HG03565 (cell line): ENCODE results near the gene BIN2.

ENCODE experiments used
- ATAC-seq: cut with Tn5 transposase; IDR thresholded peaks from one replicate; pipeline ENCODE4 v1.9.1; 2021; ENCODE audit warnings: mild to moderate bottlenecking, moderate library complexity; ENCODE audit not compliant: unreplicated experiment

Gene BIN2

DNA sequence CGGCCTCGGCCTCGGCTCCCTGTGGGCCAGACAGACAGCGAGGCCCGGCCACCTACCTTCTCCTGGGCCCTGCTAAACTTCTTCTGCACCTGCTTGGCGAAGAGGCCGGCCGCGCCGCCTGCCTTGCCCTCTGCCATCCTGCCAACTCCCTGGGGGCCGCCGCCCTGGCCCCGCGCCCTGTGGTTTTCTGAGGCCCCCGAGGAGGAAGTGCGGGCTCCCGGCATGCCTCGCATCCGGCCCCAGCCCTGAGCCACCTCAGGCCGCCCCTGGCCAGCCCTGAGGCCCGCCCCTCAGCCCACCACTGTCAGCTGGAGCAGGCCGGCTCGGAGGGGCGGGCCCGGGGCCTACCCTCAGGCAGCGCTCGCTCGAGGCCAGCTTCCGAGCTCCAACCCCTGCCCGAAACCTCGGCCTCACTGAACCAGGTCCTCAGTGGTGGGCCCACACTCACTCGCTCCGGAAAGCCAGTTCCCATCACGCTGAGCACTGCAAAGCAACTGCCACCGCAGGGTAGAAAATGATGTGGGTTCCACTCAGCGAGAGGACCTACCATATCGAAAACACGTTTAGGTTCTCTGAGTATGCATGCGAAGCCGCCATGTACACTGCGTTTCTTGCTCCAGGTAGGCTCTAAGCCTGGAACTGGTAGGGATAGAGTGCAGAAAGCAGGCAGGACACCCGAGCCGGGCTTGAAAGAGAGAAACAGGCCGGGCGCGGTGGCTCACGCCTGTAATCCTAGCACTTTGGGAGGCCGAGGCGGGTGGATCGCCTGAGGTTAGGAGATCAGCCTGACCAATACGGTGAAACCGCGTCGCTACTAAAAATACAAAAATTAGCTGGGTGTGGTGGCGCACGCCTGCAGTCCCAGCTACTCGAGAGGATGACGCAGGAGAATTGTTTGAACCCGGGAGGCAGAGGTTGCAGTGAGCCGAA, at the start of gene BIN2:
Gene BIN2 (minus strand): TSS at position 209 of the 930 bp plus-strand sequence. CDS start 72 bp downstream, at position 137.
- ATAC-seq: peak; percentile 42

DNA sequence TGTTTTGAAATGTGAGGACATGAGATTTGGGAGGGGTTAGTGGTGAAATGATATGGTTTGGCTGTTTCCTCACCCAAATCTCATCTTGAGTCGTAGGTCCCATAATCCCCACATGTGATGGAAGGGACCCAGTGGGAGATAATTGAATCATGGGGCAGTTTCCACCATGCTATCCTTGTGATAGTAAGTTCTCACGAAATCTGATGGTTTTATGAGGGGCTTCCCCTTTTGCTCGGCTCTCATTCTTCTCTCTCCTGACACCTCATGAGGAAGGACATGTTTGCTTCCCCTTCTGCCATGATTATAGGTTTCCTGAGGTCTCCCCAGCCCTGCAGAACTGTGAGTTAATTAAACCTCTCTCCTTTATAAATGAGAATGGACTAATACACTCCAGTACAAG, 49.2 kb upstream of the BIN2 start:
- no peak for ATAC-seq

DNA sequence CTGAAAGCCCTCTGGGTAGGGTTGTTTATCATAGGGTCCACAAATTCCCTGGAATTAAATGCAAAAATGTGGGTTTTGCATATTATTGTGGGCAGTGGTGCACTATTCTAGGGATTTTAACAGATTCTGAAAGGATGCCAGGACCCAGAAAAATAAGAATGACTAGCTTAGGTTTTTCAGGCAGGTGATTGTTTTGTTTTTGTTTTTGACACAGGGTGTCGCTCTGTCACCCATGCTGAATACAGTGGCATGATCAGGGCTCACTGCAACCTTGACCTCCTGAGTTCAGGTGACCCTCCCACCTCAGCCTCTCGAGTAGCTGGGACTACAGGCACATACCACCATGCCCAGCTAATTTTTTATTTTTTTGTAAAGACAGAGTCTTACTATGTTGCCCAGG, 48.0 kb upstream of the BIN2 start:
- no peak for ATAC-seq

DNA sequence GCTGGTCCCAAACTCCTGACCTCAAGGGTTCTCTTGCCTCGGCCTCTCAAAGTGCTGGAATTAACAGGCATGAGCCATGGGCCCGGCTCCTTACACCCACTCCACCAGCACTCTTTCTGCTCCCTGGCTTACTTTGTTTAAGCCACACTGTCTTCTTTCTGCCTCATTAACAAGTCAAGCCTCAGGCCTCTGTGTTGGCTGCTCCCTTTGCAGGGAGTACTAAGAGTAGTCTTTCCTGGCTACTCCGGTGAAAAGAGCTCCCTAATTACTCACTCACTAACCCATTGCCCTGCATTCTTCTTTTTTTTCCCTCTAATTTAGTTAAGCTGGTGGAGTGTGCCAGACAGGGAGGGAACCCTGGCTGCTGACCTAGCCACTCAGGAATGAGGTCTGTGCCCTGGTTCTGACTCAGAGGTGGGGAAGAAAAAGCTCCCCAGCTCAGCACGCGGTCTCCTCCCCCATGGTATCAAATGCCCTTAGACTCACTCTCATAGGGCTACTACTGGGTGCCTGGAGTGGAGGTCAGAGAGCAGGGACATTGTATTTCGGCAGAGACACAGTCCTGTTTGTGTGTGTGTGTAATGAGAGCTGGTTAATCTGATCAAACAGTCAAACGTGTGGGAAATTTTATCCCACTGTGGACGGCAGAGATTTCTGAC, 47.5 kb upstream of the BIN2 start:
- no peak for ATAC-seq

DNA sequence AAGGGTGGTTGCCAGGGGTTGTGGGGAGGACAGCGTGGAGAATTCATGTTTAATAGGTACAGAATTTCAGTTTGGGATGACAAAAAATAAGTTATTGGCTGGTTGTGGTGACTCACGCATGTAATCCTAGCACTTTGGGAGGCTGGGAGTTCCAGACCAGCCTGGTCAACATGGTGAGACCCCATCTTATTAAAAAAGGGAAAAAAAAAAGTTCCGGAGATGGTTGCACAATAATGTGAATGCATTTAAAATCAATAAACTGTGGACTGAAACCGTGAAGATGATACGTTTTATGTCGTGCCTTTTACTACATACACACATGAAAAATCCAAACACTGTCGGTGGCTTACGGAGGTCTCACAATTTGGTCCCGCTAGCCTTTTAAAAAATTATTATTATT, 46.7 kb upstream of the BIN2 start:
- ATAC-seq: no peak

DNA sequence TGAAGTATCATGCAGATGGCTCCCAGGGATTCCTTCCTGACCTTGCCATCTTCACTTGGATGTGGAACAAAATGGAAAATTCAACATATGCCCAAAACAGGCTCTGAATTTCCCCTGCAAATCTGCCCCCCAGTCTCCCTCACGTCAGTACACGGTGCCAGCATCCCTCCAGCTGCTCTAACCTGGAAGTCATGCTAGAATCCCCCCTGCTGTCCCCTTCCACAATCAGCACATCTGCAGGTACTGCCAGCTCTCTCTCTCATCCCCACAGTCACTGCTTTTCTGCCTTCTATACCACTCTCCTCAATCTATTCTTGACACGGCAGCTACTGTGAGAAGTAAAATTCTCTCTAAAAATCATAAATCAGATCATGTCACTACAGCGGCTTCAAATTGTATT, 45.6 kb upstream of the BIN2 start:
- ATAC-seq: no peak

DNA sequence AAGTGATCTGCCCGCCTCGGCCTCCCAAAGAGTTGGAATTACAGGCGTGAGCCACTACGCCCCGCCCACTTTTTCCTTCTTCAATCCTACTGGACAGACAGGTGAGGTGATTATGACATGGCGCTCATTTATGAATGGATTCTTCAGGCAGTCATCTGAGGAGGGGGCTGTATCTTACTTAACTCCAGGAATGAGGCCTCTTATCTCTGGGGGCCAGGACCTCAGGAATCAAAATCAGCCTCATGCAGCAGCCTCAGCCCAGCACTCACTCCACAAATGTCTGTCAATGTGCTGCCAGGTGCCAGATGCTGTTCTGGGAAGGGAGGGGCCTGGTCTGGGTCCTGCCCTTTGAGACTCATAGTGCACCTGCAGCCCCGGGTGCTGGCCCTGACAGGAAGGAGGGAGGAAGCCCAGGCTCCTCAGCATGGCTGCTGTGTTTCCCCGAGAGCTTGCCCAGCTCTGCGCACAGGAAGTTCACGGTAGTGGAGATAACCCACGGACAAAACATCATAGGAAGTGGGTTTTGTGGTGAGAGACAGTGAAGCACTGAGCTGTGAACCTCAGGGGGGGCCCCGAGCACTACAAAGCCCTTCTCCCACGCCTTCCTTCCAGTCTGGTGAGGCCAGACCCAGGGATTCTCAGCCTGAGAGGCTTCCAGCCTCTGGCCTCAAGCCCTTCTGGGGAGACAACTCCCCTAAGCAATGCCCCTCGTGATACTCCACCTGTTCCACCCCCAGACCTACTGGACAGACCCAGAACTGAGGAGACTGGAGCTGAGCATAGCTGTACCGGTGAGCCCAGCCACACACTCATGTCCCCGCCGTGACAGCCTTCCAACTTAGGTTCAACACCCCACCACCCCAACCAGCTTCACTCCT, 44.9 kb upstream of the BIN2 start:
- peak; percentile 97 for ATAC-seq

DNA sequence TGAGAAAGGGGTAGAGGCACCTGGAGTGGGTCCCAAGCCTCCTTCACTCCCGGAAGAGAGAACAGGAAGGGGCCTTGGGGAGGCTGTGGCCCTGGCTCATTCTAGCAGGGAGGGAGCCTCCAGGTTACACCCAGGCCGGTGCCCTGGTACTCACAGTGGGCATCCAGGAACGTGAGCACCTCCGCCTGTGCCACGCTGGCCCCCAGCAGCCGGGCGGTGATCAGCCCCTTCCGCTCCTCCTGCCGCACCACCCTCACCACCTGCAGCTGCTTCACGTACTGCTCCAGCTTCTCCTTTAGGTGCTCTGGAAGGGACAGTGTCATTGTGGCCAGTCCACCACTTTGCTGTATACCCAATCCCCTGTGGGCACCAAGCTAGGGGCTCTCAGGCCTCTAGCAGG, 41.3 kb upstream of the BIN2 start:
- ATAC-seq: no peak

DNA sequence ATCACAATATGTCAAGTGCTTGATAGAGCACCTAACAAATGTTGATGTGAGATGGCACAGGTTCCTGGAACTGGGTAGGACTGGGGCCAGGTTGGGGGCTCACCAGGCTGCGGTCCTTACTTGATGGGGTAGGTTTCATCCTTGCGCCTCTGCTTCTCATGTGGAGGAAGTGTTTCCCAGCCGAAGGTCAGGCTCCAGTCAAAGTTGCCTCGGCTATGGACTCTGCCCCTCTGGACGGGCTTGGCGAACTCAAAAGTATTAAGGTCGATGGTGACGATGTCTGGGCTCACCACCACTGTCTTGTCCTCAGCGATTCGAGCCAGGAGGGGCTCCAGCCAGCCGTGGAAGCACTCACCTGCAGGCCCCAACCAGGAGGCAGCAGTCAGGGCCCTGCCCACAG, 40.0 kb upstream of the BIN2 start:
- no peak for ATAC-seq

DNA sequence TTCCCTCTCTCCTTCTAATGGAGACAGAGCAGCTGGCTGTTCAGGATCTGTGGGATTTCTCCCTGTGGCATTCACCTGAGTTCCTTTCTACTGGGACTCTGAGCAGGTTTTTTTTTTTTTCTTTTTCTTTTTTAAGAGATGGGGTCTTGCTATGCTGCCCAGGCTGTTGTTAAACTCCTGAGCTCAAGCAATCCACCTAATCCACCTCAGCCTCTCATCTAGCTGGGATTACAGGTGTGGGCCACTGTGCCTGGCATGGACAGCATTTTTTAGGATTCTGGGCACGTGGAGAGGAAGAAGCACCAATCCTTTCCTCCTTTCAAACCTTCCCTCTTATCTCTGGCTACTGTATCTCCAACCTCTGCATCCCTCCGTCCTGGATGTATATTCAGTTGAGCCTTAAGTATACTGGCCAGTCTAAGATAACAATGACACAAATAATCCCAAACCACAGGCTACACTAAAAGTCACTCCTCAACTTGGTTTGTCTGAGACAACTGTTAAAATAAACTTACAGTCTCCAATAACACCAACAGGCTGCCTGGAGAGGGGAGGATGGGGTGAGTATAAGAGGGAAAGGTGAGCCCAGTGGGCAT, 38.9 kb upstream of the BIN2 start:
- no peak for ATAC-seq

DNA sequence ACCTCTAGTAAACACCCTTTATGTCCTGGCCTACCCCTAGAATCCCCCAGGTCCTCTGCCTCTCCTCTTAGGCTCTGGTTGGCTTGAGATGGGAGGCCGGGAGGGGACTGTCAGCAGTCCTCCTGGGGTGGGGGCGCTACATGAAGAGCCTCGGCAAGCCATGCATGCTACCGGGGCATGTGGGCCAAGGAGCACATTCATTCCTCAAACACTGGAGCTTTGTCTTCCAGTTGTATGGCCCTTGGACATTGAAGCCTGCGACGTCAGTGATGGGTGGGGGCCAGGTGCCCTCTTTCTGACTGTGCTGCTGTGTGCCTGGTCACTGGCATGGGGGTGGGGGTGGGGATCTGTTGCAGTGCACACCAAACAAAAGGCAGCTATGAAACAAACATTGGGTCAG, 38.3 kb upstream of the BIN2 start:
- ATAC-seq: no peak

DNA sequence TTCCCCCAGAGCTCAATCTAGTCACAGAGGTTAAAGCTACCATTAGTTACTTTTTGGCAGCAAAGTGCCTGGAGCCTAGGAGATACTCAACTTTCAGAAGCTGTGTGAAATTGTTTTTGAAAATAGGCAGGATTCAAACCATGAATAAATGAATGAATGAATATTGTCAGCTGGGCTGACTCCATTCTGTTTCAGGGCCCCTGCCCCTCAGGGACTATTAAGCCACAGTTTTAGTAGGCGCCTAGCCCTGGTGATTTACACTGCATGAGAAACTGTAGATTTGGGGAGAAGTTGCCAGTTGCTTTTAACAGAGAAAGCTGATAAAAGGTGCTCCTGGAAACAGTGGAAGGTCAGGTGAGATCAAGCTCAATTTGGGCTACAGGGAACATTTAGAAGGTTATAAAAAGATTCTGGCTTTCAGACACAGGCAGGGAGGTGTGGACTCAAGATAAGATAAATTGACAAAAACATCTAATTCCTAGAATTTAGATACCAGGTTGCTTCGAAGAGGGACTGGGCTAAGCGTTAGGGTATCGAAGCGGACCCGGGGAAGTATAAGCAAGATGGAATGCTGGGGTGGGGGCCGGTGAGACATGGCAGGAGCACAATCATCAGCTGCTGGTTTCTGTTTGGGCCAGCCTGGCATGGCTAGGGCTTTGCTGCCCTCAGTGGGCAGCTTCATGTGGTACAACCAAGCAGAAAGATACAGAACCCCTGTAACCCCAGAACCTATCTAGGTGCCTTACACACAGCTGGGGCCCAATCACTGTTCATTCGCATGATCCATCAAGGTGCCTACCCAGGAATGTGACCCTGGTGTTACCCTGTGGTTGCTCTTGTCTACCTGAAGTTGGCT, 37.4 kb upstream of the BIN2 start:
- no peak for ATAC-seq

DNA sequence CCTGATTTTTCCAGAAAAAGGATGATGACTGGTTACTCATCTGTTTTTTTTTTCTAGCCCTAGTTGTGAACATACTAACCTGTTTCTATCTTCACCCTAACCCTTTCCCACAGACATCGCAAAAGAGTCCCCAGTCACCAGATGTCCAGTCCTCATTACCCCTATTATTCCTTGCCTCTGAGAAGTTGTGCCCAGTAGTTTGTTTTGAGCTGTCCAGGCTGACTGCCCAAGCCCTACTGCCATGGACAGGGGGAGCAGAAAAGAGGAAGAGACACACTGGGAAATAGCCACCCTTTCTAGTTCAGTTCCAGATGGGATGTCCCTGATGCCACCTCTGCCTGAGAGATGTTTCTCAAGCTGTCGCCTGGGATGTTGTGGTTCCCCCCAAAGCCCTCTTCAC, 36.3 kb upstream of the BIN2 start:
- no peak for ATAC-seq

DNA sequence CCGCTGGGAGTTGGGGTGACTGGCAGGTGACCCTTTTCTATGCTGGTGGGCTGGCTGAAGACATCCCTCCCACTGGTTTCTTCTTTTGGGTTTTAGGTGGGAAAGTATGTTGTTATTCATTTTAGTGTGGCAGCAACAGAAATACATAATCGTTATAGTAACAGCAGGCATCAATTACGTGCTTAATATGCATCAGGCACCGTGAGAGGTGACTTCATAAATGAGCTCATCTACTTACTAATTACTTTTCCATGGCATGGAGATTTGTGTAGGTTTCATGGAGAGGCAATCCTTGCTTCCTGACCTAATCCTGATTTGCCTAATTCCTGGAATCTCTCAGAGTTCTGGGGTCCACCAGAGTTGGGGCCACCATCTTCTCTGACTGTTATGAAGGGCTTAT, 35.9 kb upstream of the BIN2 start:
- ATAC-seq: no peak

DNA sequence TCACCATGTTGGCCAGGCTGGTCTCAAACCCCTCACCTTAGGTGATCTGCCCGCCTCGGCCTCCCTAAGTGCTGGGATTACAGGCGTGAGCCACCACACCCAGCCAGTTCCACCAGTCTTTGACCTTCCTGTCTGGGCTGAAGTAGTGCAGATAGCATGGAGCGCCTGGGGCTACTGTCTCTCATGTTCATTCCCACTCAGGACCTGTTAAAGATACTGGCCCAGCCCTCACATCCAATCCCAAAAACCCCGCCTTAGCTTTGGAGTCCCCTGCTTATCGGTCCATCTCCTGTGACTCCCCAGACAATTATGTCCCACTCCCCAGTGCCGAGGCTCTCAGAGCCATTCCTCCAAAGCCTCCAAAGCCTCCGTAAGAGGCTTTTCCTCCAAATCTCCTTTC, 34.5 kb upstream of the BIN2 start:
- ATAC-seq: no peak

DNA sequence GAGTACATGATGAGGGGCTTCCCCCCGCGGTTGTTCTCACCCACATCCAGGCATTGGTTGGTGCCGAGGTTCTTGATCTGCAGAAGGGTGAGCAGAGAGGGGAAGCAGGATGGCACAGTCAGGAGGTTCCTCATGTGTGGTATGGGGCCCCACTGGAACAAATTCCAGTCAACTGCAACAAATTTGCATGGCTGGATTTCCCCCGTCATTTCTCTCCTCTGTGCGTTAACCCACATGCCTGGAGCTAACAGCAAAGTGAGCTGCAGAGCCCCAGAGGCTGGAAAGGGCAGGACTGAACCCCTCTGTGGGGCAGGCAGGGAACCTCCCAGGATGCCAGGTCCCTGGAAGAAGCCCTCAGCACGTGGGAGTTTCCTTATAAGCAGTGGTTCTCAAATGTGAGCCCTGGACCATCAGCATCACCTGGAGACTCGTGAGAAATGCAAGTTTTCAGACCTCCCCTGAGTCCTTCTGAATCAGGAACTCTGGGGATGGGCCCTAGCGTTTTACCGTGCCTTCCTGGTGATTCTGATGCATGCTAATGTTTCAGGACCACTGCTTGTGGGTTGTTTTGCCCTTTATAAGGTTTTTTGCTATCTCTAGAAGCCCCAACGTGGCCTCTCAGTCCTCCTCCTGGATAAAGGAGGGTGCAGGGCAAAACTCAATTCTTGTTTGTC, 33.5 kb upstream of the BIN2 start:
- ATAC-seq: no peak

DNA sequence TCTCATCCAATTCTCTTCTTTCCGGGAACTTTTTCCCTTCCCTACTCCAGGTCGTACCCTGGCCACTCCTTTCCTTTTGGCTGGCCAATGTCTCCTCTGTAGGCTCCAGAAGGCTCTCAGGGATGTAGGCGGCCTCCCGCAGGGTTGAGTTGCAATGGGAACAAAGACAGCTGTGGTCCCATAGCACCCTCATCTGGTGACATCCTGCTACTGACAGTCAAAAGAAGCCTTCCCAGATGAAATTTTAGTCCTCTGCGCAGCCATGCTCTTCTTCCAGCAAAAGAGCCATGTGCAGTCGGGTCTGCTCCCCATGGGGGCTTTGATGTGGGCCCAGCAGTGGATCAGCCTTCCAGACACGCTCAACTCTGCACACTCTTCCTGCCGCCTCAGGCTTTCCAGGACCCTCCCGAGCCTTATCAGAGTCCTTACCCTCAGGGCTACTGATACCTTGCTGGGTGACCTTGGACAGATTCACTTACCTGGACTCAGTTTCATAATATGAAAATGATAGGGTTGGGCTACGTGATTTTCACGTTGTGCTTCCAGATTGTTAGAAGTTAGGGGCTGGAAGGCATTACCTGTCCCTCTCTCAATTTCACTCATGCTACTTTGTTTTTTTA, 28.0 kb upstream of the BIN2 start:
- no peak for ATAC-seq

DNA sequence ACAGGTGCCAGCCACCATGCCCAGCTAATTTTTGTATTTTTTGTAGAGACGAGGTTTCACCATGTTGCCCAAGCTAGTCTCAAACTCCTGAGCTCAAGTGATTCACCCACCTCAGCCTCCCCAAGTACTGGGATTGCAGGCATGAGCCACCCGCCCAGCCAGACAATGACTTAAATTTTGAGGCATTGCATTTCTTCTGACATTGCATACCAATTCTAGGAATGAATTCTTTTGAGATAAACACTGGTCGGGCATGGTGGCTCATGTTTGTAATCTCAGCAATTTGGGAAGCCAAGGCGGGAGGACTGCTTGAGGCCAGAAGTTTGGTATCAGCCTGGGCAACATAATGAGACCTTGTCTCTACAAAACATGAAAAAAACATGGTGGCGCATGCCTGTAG, 25.1 kb upstream of the BIN2 start:
- ATAC-seq: no peak

DNA sequence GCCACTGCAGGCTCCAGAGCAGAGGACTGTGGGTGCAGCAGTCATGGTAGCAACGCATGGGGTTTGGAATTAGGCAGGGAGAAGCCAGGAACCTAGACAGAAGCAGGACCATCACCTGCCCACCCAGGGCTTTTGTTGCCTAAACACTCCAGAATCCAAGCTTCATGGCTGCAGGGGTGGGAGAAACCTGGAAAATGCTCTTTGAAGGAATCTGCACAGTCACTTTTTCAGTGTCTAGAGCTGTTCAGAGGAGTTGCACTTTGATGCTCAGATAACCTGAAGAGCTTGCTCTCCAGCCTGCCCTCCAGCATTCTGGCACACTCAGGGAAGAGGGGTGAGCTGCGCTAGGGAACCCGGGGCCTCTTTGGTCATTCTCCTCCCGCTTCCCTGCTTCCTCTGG, 24.1 kb upstream of the BIN2 start:
- no peak for ATAC-seq
